Loucy (cell line): Measurements from ENCODE around the gene PDZD8.

ENCODE experiments used
- CTCF ChIP-seq: fragments of 200-600 bp; sonication (generic); conservative IDR thresholded peaks from 2 replicates; pipeline ENCODE4 v1.5.1; 2014; ENCODE audit warnings: mild to moderate bottlenecking, antibody characterized with exemption, low read length
- EZH2phosphoT487 ChIP-seq: fragments of 200-600 bp; IDR thresholded peaks from 2 replicates; pipeline ENCODE4 v1.6.1; 2018; ENCODE audit warnings: antibody characterized with exemption, mild to moderate bottlenecking, moderate library complexity, borderline replicate concordance

GRCh38 chr10:117386805-117387204 is 11.6 kb upstream of the PDZD8 start:
- TF ChIP-seq CTCF: no peak
- no peak for TF ChIP-seq EZH2phosphoT487
